Measurements from ENCODE around the gene CEP350.

GRCh38 chr1:180029524-180030135, 75.0 kb downstream of the CEP350 start:
- TF ChIP-seq, protein P1, sequence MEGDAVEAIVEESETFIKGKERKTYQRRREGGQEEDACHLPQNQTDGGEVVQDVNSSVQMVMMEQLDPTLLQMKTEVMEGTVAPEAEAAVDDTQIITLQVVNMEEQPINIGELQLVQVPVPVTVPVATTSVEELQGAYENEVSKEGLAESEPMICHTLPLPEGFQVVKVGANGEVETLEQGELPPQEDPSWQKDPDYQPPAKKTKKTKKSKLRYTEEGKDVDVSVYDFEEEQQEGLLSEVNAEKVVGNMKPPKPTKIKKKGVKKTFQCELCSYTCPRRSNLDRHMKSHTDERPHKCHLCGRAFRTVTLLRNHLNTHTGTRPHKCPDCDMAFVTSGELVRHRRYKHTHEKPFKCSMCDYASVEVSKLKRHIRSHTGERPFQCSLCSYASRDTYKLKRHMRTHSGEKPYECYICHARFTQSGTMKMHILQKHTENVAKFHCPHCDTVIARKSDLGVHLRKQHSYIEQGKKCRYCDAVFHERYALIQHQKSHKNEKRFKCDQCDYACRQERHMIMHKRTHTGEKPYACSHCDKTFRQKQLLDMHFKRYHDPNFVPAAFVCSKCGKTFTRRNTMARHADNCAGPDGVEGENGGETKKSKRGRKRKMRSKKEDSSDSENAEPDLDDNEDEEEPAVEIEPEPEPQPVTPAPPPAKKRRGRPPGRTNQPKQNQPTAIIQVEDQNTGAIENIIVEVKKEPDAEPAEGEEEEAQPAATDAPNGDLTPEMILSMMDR (conservative IDR thresholded peaks at IDR 0.05 in 1 of 2, IDR thresholded peaks at IDR 0.05 in 1 of 2; ENCODE audit: extremely low read depth in 1 of 2, insufficient read depth in 1 of 2, low read depth in 1 of 2, low read length in 2 of 2) = no peak
- TF ChIP-seq EZH2 (IDR thresholded peaks at IDR 0.05; ENCODE audit: borderline replicate concordance, low read length) = no peak
